A549 (cell line): Measurements from ENCODE around the gene PKP1.

Experiments used
- HOXA7 ChIP-seq: fragments of 250-450 bp; sonication (Bioruptor Pico); IDR thresholded peaks from 2 replicates; pipeline ENCODE4 v1.5.0; 2020; ENCODE audit warnings: mild to moderate bottlenecking, moderate library complexity
- POLR2A ChIP-seq: IDR thresholded peaks from 2 replicates; pipeline ENCODE4 v1.6.1; 2012; ENCODE audit warnings: mild to moderate bottlenecking, low read length
- RFX5 ChIP-seq: fragments of 450-650 bp; IDR thresholded peaks from 2 replicates; pipeline ENCODE4 v1.7.1; 2014; ENCODE audit warnings: antibody characterized with exemption, mild to moderate bottlenecking, moderate library complexity
- TF ChIP-seq, protein P1 (sequence below): fragments of >200 bp; sonication (Bioruptor Twin); formaldehyde crosslinking; IDR thresholded peaks from 3 replicates; pipeline ENCODE4 v1.5.1; 2016

DNA sequence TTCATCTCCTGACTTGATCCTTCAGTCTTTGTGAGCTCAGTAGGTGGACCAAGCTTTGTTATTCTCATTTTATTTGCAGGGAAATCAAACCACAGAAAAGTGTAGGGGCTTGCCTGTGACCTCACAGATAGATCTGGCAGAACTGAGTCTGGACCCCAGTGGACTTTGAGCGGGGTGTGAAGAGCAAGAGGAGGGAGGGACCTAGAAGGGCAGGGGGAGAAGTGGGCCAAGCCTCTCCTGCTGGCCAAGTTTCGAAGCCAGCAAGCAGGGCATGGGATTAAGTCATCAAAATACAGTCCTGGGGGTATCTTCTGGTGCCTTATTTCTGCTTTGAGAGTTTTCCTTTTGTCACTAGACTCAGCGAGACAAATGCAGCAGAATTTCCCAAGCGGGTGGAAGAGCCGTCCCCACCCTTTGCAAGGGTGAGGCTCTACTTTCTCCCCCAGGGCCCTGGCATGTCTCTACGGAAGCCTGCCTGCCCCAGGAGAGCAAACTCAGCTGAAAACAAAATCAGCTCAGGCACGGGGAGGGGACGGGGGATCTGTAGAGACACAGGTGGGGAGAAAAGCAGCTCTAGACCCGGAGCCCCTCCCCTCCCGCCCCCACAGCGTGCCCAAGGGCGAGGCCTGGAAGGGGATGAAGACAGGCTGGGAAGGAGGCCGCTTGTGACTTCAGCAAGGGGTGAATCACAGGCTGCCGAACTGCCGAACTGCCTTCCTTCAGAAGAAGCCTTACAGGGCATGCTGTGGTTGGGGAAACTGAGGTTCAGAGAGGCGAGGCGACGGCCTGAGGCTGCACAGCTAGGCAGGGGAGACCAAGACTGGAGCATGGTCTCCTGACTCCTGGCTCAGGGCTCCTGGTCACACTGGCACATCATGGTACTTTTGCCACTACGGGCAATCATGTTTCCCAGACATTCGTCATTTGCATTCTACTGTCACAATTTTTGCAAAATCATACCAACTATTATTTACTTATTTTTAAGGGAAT lies 19.2 kb downstream of the PKP1 start:
- TF ChIP-seq, protein P1, sequence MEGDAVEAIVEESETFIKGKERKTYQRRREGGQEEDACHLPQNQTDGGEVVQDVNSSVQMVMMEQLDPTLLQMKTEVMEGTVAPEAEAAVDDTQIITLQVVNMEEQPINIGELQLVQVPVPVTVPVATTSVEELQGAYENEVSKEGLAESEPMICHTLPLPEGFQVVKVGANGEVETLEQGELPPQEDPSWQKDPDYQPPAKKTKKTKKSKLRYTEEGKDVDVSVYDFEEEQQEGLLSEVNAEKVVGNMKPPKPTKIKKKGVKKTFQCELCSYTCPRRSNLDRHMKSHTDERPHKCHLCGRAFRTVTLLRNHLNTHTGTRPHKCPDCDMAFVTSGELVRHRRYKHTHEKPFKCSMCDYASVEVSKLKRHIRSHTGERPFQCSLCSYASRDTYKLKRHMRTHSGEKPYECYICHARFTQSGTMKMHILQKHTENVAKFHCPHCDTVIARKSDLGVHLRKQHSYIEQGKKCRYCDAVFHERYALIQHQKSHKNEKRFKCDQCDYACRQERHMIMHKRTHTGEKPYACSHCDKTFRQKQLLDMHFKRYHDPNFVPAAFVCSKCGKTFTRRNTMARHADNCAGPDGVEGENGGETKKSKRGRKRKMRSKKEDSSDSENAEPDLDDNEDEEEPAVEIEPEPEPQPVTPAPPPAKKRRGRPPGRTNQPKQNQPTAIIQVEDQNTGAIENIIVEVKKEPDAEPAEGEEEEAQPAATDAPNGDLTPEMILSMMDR = no peak
- TF ChIP-seq POLR2A (no peak), RFX5 (no peak), HOXA7 (CRISPR knock-in tag) (no peak)
